Measurements from ENCODE around the gene MSRB3. TPM values are rescaled to one million over a fixed set of nuclear protein-coding genes. Genes with fewer than 3 reads are reported as not detected.

The MSRB3 gene
- total and polyA plus RNA-seq, 3 experiments from 2014 or later = not detected

DNA sequence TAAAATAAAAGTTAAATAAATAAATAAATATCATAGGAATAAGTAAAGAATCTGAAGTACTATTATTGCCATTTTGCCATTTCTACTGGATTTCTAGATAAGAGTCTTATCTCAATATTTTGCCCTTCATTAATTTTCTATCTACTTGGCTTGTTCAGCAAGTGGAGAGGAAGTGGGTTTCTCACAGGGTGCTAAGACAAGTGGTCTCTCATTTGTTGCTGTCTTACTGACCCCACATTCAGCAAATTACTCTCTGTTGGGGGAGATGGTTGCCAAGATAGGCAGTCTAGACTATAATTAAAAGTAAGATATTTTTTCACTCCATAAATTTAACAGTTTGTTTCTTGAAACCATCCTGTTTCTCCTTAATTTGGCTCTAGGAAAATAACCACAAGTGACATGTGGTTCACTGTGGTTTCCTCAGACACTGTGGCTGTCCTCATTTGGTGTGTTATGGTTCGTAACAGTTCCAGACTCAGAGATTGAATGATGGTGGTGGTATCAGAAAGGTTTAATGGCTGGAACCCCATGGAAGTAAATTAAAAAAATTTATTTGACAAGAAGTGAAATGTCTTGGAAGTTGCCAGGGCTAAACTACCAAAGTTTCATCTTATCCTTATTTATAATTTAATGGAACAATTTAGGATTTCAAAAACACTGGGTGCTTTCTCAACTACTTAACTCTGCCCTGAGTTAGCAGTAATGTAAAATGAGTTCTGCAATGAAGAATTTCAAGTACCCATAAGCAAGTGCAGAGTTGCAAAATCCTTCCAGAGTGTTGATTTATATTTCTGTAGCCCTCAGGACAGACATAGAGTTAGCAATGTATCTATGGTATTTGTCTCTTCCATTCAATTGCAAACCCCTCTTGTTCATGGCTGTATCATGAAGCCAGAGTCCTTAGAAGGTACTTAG lies 214.8 kb downstream of the MSRB3 start:
- Histone ChIP-seq H3K4me3 (ENCODE audit: low read length) (no peak overlapping the region), H3K27ac (ENCODE audit: low read depth, low read length) (no peak overlapping the region)

GRCh38 chr12:65493913-65494245 lies 215.4 kb downstream of the MSRB3 start:
- Mint-ChIP-seq H3K4me1 (peaks cover 2 to 9% (median 4%) of the 10 kb centered on the region in 3 donors), H3K36me3 (no peaks in the 10 kb centered on the region), H3K27ac (no peak overlapping the region), H3K9me3 (peaks cover 0 to 3% (median 0%) of the 10 kb centered on the region in 5 donors), H3K27me3 (peaks cover 0 to 1% of the 10 kb centered on the region in 2 donors), H3K4me3 (no peak overlapping the region)
- H3K4me1 ChIP-seq (ENCODE audit: insufficient read depth, low read length) = no peaks in the 10 kb centered on the region
- no peak for DNase-seq
- ChIA-PET POLR2A (no interaction called here), CTCF (no interaction called here)
- no peaks in the 10 kb centered on the region for H3K9me3 ChIP-seq (ENCODE audit: low read length)
- H3K27me3 ChIP-seq (ENCODE audit: insufficient read depth, low read length, poor library complexity, severe bottlenecking) = no peaks in the 10 kb centered on the region
- H3K4me3 ChIP-seq (ENCODE audit: low read length) = no peak overlapping the region
- no peaks in the 10 kb centered on the region for H3K36me3 ChIP-seq (ENCODE audit: insufficient read depth, low read length)
- no peak overlapping the region for H3K27ac ChIP-seq (ENCODE audit: low read depth, low read length)

More for the DNA sequence above, 214.8 kb downstream of the MSRB3 start:
- Mint-ChIP-seq H3K9me3 (peaks cover 0 to 3% (median 1%) of the 10 kb centered on the region in 5 donors), H3K4me1 (peaks cover 2 to 9% (median 4%) of the 10 kb centered on the region in 3 donors), H3K27ac (no peak overlapping the region), H3K4me3 (no peak overlapping the region), H3K36me3 (no peaks in the 10 kb centered on the region), H3K27me3 (peaks cover 0 to 1% of the 10 kb centered on the region in 2 donors)
- Histone ChIP-seq H3K36me3 (ENCODE audit: insufficient read depth, low read length) (no peaks in the 10 kb centered on the region), H3K9me3 (ENCODE audit: low read length) (no peaks in the 10 kb centered on the region), H3K4me1 (ENCODE audit: insufficient read depth, low read length) (no peaks in the 10 kb centered on the region), H3K27me3 (ENCODE audit: insufficient read depth, low read length, poor library complexity, severe bottlenecking) (no peaks in the 10 kb centered on the region)
- ChIA-PET POLR2A (no interaction called here), CTCF (no interaction called here)
- no peak for DNase-seq

DNA sequence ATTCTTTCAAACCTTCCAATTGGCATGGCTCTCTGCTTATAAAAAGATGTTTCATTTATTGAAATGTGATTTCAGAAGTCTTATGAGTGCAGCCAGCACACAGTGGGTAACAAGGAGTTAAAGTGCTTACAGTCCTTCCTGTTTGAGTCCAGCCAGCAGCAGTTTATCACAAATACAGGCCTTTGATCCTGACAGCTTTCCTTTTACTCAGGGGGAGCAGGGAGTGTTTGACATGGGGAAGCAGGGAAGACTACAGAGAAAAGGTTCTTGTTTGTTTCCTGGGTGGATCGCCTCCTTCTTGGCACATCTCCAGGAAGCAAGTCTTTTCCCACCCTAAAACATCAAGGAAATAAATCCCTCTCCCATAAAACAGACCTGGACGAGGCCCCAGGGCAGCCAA lies 216.1 kb downstream of the MSRB3 start:
- Mint-ChIP-seq H3K27ac (no peak overlapping the region), H3K27me3 (peaks cover 0 to 3% of the 10 kb centered on the region in 2 donors), H3K36me3 (no peaks in the 10 kb centered on the region), H3K4me1 (peaks cover 2 to 9% (median 4%) of the 10 kb centered on the region in 3 donors), H3K4me3 (no peak overlapping the region), H3K9me3 (peaks cover 0 to 3% (median 0%) of the 10 kb centered on the region in 5 donors)
- H3K4me3 ChIP-seq (ENCODE audit: low read length) = no peak overlapping the region
- H3K27ac ChIP-seq (ENCODE audit: low read depth, low read length) = no peak overlapping the region
- H3K36me3 ChIP-seq (ENCODE audit: insufficient read depth, low read length) = no peaks in the 10 kb centered on the region
- H3K9me3 ChIP-seq (ENCODE audit: low read length) = no peaks in the 10 kb centered on the region
- DNase-seq = no peak
- H3K27me3 ChIP-seq (ENCODE audit: insufficient read depth, low read length, poor library complexity, severe bottlenecking) = no peaks in the 10 kb centered on the region
- H3K4me1 ChIP-seq (ENCODE audit: insufficient read depth, low read length) = no peaks in the 10 kb centered on the region
- ChIA-PET CTCF (no interaction called here), POLR2A (no interaction called here)

DNA sequence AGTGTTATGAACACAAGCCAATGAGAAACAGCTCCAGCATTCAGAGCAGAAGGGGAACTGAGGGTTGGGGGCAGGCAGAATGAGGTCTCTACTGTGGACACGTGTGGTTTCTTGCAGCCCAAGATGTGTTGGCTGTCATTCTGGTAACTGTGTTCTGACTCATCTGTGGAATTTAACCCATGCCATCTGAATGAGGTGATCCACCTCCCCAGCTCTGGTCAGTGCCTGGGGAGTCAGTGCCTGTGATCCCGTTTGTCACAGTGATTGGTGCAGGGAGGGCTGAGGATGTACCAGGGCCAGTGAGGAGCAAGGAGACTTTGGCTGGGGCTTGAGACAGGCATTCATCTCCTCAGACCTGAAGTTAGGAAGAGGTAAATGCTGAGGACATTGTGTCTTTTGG lies 216.8 kb downstream of the MSRB3 start:
- peaks cover 2 to 9% (median 4%) of the 10 kb centered on the region in 3 donors for H3K4me1 Mint-ChIP-seq
- H3K36me3 Mint-ChIP-seq = no peaks in the 10 kb centered on the region
- H3K9me3 ChIP-seq (ENCODE audit: low read length) = no peaks in the 10 kb centered on the region
- H3K27ac ChIP-seq (ENCODE audit: low read depth, low read length) = no peak overlapping the region
- H3K36me3 ChIP-seq (ENCODE audit: insufficient read depth, low read length) = no peaks in the 10 kb centered on the region
- H3K4me1 ChIP-seq (ENCODE audit: insufficient read depth, low read length) = no peaks in the 10 kb centered on the region
- no peak for DNase-seq
- peaks cover 0 to 3% (median 0%) of the 10 kb centered on the region in 5 donors for H3K9me3 Mint-ChIP-seq
- H3K4me3 Mint-ChIP-seq = no peak overlapping the region
- no peak overlapping the region for H3K27ac Mint-ChIP-seq
- POLR2A ChIA-PET = no interaction called here
- H3K27me3 ChIP-seq (ENCODE audit: insufficient read depth, low read length, poor library complexity, severe bottlenecking) = no peaks in the 10 kb centered on the region
- no peak overlapping the region for H3K4me3 ChIP-seq (ENCODE audit: low read length)
- H3K27me3 Mint-ChIP-seq = peaks cover 0 to 3% of the 10 kb centered on the region in 2 donors
- CTCF ChIA-PET = no interaction called here

DNA sequence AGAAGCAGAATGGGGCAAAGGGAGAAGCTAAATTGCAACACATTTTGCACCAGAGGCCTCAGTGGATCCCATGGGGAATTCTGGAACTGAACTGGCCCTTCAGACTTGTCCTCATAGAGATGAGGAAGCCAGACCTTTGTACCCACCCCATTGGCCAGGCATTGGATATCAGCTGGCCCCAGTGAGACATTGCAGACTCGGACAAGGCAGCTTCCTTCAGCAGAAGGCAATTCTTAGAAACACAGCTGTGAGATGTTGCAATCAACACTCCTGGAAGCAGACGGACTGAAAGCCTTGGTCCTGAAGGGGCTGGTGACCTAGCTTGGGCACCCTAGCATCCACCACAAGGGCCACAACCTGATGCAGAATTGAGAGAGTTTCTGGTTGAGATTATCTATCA lies 218.1 kb downstream of the MSRB3 start:
- H3K9me3 Mint-ChIP-seq = peaks cover 0 to 1% (median 0%) of the 10 kb centered on the region in 5 donors
- Histone ChIP-seq H3K27me3 (ENCODE audit: insufficient read depth, low read length, poor library complexity, severe bottlenecking) (no peaks in the 10 kb centered on the region), H3K4me3 (ENCODE audit: low read length) (no peak overlapping the region), H3K9me3 (ENCODE audit: low read length) (no peaks in the 10 kb centered on the region), H3K4me1 (ENCODE audit: insufficient read depth, low read length) (no peaks in the 10 kb centered on the region), H3K36me3 (ENCODE audit: insufficient read depth, low read length) (no peaks in the 10 kb centered on the region), H3K27ac (ENCODE audit: low read depth, low read length) (no peak overlapping the region)
- CTCF ChIA-PET = no interaction called here
- POLR2A ChIA-PET = no interaction called here
- H3K27ac Mint-ChIP-seq = no peak overlapping the region
- no peak for DNase-seq
- peaks cover 2 to 9% (median 4%) of the 10 kb centered on the region in 3 donors for H3K4me1 Mint-ChIP-seq
- no peak overlapping the region for H3K4me3 Mint-ChIP-seq
- H3K36me3 Mint-ChIP-seq = no peaks in the 10 kb centered on the region
- peaks cover 0 to 3% of the 10 kb centered on the region in 2 donors for H3K27me3 Mint-ChIP-seq

DNA sequence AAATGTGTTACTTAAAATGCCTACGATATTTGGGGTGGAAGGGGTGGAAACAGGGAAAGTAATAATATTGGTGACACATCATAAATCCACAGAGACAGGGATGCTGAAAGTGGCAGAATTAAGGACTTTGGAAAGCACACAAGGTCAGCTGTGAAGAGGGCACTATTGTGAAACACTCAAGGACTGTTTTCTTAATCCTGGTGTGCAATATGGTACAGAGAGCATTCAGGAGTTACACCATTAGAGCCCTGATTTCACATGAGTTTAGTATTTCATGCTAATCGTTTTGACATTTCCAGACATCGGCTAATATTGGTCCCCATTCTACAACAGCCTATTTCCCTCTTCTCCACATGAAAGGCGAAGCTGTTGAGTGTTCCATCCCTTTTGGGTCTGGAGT lies 219.2 kb downstream of the MSRB3 start:
- Histone ChIP-seq H3K36me3 (ENCODE audit: insufficient read depth, low read length) (no peaks in the 10 kb centered on the region), H3K27ac (ENCODE audit: low read depth, low read length) (no peak overlapping the region), H3K4me1 (ENCODE audit: insufficient read depth, low read length) (no peaks in the 10 kb centered on the region), H3K9me3 (ENCODE audit: low read length) (no peaks in the 10 kb centered on the region), H3K27me3 (ENCODE audit: insufficient read depth, low read length, poor library complexity, severe bottlenecking) (no peaks in the 10 kb centered on the region), H3K4me3 (ENCODE audit: low read length) (no peak overlapping the region)
- Mint-ChIP-seq H3K4me1 (peaks cover 0 to 9% (median 4%) of the 10 kb centered on the region in 3 donors), H3K4me3 (no peak overlapping the region), H3K9me3 (peaks cover 0 to 3% (median 0%) of the 10 kb centered on the region in 5 donors), H3K27me3 (peaks cover 3 to 5% of the 10 kb centered on the region in 2 donors), H3K36me3 (no peaks in the 10 kb centered on the region), H3K27ac (no peak overlapping the region)
- CTCF ChIA-PET = no interaction called here
- POLR2A ChIA-PET = no interaction called here
- no peak for DNase-seq

GRCh38 chr12:65499167-65499566 lies 220.7 kb downstream of the MSRB3 start:
- no peaks in the 10 kb centered on the region for H3K36me3 ChIP-seq (ENCODE audit: insufficient read depth, low read length)
- H3K27me3 ChIP-seq (ENCODE audit: insufficient read depth, low read length, poor library complexity, severe bottlenecking) = no peaks in the 10 kb centered on the region
- Mint-ChIP-seq H3K36me3 (no peaks in the 10 kb centered on the region), H3K27ac (no peak overlapping the region), H3K9me3 (peaks cover 0 to 3% (median 0%) of the 10 kb centered on the region in 5 donors), H3K4me1 (no peaks in the 10 kb centered on the region), H3K4me3 (no peak overlapping the region), H3K27me3 (peaks cover 3 to 5% of the 10 kb centered on the region in 2 donors)
- no peak overlapping the region for H3K27ac ChIP-seq (ENCODE audit: low read depth, low read length)
- ChIA-PET CTCF (no interaction called here), POLR2A (no interaction called here)
- H3K4me1 ChIP-seq (ENCODE audit: insufficient read depth, low read length) = no peaks in the 10 kb centered on the region
- H3K4me3 ChIP-seq (ENCODE audit: low read length) = no peak overlapping the region
- no peak for DNase-seq
- no peaks in the 10 kb centered on the region for H3K9me3 ChIP-seq (ENCODE audit: low read length)

- CTCF ChIA-PET = no interaction called here
- Histone ChIP-seq H3K27ac (ENCODE audit: low read depth, low read length) (no peak overlapping the region), H3K36me3 (ENCODE audit: insufficient read depth, low read length) (no peaks in the 10 kb centered on the region), H3K9me3 (ENCODE audit: low read length) (no peaks in the 10 kb centered on the region), H3K4me3 (ENCODE audit: low read length) (no peak overlapping the region), H3K27me3 (ENCODE audit: insufficient read depth, low read length, poor library complexity, severe bottlenecking) (no peaks in the 10 kb centered on the region), H3K4me1 (ENCODE audit: insufficient read depth, low read length) (no peaks in the 10 kb centered on the region)
- peaks cover 0 to 3% (median 0%) of the 10 kb centered on the region in 5 donors for H3K9me3 Mint-ChIP-seq
- no peak overlapping the region for H3K4me3 Mint-ChIP-seq
- no peak overlapping the region for H3K27ac Mint-ChIP-seq
- DNase-seq = no peak
- POLR2A ChIA-PET = no interaction called here
- H3K36me3 Mint-ChIP-seq = no peaks in the 10 kb centered on the region
- H3K4me1 Mint-ChIP-seq = no peaks in the 10 kb centered on the region
- peaks cover 2 to 5% of the 10 kb centered on the region in 2 donors for H3K27me3 Mint-ChIP-seq
Measured at GRCh38 chr12:65500091-65500900, 221.8 kb downstream of the MSRB3 start.
